Measurements from ENCODE around the gene CDH4. TPM values are rescaled to one million over a fixed set of nuclear protein-coding genes. Genes with fewer than 3 reads are reported as not detected.

The CDH4 gene
- total RNA-seq, 1 donor from 2014 or later = not detected

GRCh38 chr20:61580958-61581824, 329.1 kb downstream of the CDH4 start:
- no peaks in the 10 kb centered on the region for H3K36me3 Mint-ChIP-seq (ENCODE audit: low read depth)
- DNase-seq (no peak), ATAC-seq (ENCODE audit: low read depth) (no peak)
- POLR2A ChIA-PET = no interaction called here
- H3K9me3 Mint-ChIP-seq = no peaks in the 10 kb centered on the region
- no peak overlapping the region for H3K27ac Mint-ChIP-seq
- no peaks in the 10 kb centered on the region for H3K27me3 Mint-ChIP-seq
- CTCF ChIA-PET = no interaction called here
- no peaks in the 10 kb centered on the region for H3K4me1 Mint-ChIP-seq
- intact Hi-C loops (cut with micrococcal nuclease) = no loop called here
- TF ChIP-seq, protein P1, sequence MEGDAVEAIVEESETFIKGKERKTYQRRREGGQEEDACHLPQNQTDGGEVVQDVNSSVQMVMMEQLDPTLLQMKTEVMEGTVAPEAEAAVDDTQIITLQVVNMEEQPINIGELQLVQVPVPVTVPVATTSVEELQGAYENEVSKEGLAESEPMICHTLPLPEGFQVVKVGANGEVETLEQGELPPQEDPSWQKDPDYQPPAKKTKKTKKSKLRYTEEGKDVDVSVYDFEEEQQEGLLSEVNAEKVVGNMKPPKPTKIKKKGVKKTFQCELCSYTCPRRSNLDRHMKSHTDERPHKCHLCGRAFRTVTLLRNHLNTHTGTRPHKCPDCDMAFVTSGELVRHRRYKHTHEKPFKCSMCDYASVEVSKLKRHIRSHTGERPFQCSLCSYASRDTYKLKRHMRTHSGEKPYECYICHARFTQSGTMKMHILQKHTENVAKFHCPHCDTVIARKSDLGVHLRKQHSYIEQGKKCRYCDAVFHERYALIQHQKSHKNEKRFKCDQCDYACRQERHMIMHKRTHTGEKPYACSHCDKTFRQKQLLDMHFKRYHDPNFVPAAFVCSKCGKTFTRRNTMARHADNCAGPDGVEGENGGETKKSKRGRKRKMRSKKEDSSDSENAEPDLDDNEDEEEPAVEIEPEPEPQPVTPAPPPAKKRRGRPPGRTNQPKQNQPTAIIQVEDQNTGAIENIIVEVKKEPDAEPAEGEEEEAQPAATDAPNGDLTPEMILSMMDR (IDR thresholded peaks at IDR 0.05) = no peak
- no peak overlapping the region for H3K4me3 Mint-ChIP-seq

- ChIA-PET POLR2A (no interaction called here), CTCF (no interaction called here)
- Mint-ChIP-seq H3K27ac (no peak overlapping the region), H3K9me3 (no peaks in the 10 kb centered on the region), H3K4me3 (no peak overlapping the region), H3K36me3 (ENCODE audit: low read depth) (no peaks in the 10 kb centered on the region), H3K27me3 (no peaks in the 10 kb centered on the region), H3K4me1 (no peaks in the 10 kb centered on the region)
- DNase-seq = no peak
- intact Hi-C loops (cut with micrococcal nuclease) = no loop called here
- TF ChIP-seq, protein P1 (IDR thresholded peaks at IDR 0.05) = no peak
- no peak for ATAC-seq (ENCODE audit: low read depth)
These were observed 329.7 kb downstream of the CDH4 start for GRCh38 chr20:61581825-61582188.

DNA sequence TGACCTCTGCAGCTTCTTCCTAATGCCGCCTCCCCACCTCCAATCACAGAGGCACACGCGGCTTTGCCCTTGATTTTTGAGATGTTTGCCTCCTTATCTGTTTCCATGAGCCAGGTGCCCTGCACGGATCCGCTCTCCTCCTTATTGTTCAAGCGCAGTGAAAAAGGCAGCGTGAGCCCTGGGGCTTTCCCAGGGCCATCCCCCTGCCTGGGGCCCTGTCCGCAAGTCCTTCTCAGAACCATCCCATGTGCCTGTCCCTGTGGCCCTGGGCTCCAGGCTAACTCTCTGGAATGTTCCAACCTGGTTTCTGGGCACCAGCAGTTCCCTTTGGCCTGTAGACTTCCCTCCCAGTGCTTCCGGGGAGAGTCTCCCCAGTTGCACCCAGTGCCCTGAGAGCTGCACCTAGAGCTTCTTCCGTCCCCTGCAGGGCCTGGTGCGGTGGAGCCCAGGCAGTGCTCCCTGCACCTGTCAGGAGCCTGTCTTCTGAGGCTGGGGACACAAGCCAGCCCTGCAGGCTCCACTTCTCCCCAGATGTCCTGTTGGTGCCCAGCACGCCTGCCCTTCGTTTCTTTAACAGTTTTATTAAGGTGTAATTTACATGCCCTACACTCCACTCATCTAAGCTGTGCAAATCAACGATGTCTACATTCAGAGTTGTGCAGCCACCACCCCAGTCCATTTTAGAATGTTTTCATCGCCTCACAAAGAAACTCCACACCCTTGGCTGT, 330.3 kb downstream of the CDH4 start:
- no peaks in the 10 kb centered on the region for H3K36me3 Mint-ChIP-seq (ENCODE audit: low read depth)
- CTCF ChIA-PET = no interaction called here
- H3K4me3 Mint-ChIP-seq = no peak overlapping the region
- no peaks in the 10 kb centered on the region for H3K9me3 Mint-ChIP-seq
- H3K4me1 Mint-ChIP-seq = no peaks in the 10 kb centered on the region
- no peak overlapping the region for H3K27ac Mint-ChIP-seq
- no peak for DNase-seq
- intact Hi-C loops (cut with micrococcal nuclease) = no loop called here
- POLR2A ChIA-PET = no interaction called here
- ATAC-seq (ENCODE audit: low read depth) = no peak
- H3K27me3 Mint-ChIP-seq = no peaks in the 10 kb centered on the region
- TF ChIP-seq, protein P1 (IDR thresholded peaks at IDR 0.05) = no peak

DNA sequence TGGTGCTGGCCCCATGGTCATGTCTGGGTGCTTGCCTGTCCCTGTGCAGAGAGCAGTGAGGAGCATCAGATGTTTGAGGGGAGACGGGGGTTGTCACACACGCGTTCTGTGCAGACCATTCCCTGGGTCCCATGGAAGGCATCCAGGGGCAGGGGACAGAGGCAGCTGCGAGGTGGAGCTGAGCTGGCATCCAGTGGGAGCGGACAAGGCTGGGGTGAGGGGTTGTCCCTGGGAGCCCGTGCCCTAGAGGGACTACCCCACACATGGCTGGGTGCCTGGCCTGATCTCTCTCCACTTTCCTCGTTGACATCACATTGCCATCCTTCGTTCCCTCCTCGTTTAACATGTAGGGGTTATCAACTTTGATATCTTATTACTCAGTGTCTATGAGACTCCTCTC, 331.3 kb downstream of the CDH4 start:
- Mint-ChIP-seq H3K9me3 (no peaks in the 10 kb centered on the region), H3K4me3 (no peak overlapping the region), H3K27ac (no peak overlapping the region), H3K36me3 (ENCODE audit: low read depth) (no peaks in the 10 kb centered on the region), H3K27me3 (no peaks in the 10 kb centered on the region), H3K4me1 (no peaks in the 10 kb centered on the region)
- TF ChIP-seq, protein P1 (IDR thresholded peaks at IDR 0.05) = no peak
- ChIA-PET POLR2A (no interaction called here), CTCF (no interaction called here)
- no peak for ATAC-seq (ENCODE audit: low read depth)
- no peak for DNase-seq
- intact Hi-C loops (cut with micrococcal nuclease) = no loop called here

GRCh38 chr20:61584851-61585250, 332.8 kb downstream of the CDH4 start:
- H3K27me3 Mint-ChIP-seq = no peaks in the 10 kb centered on the region
- ATAC-seq (ENCODE audit: low read depth) (no peak), DNase-seq (no peak)
- intact Hi-C loops (cut with micrococcal nuclease) = no loop called here
- H3K9me3 Mint-ChIP-seq = no peaks in the 10 kb centered on the region
- no peaks in the 10 kb centered on the region for H3K36me3 Mint-ChIP-seq (ENCODE audit: low read depth)
- TF ChIP-seq, protein P1 (IDR thresholded peaks at IDR 0.05) = no peak
- H3K27ac Mint-ChIP-seq = no peak overlapping the region
- POLR2A ChIA-PET = no interaction called here
- CTCF ChIA-PET = no interaction called here
- no peaks in the 10 kb centered on the region for H3K4me1 Mint-ChIP-seq
- no peak overlapping the region for H3K4me3 Mint-ChIP-seq

Data from activated B cell treated with CpG ODN at 0.5 μM for 24 hours (primary cell).